Muscle layer of duodenum (tissue), 2 donors: ENCODE measurements around the gene TPD52L2.

Source experiments
- H3K27ac ChIP-seq: one replicate; pipeline ENCODE4 v1.7.0; 2013; ENCODE audit warnings: mild to moderate bottlenecking, low read length
- H3K27me3 ChIP-seq: one replicate; pipeline ENCODE4 v1.7.0; 2013; ENCODE audit warnings: low read depth, mild to moderate bottlenecking, control low read depth, low read length
- H3K36me3 ChIP-seq, 2 donors: one replicate each; pipeline ENCODE4 v1.7.0; 2013; ENCODE audit warnings: low read length in 2 of 2, control low read depth in 1 of 2, mild to moderate bottlenecking in 1 of 2; ENCODE audit not compliant: insufficient read depth in 2 of 2, control insufficient read depth in 1 of 2
- H3K4me1 ChIP-seq, 2 donors: one replicate each; pipeline ENCODE4 v1.7.0; 2013; ENCODE audit warnings: low read length in 2 of 2, mild to moderate bottlenecking in 2 of 2, control low read depth in 1 of 2, moderate library complexity in 1 of 2; ENCODE audit not compliant: insufficient read depth in 2 of 2, control insufficient read depth in 1 of 2
- H3K4me3 ChIP-seq, 2 donors: one replicate each; pipeline ENCODE4 v1.7.0; 2013; ENCODE audit warnings: low read length in 2 of 2, low read depth in 1 of 2, mild to moderate bottlenecking in 1 of 2
- H3K9me3 ChIP-seq, 2 donors: one replicate each; pipeline ENCODE4 v1.7.0; 2013; ENCODE audit warnings: low read length in 2 of 2, control low read depth in 1 of 2, mild to moderate bottlenecking in 1 of 2; ENCODE audit not compliant: control insufficient read depth in 1 of 2
- donor health status: healthy.

Gene TPD52L2

DNA sequence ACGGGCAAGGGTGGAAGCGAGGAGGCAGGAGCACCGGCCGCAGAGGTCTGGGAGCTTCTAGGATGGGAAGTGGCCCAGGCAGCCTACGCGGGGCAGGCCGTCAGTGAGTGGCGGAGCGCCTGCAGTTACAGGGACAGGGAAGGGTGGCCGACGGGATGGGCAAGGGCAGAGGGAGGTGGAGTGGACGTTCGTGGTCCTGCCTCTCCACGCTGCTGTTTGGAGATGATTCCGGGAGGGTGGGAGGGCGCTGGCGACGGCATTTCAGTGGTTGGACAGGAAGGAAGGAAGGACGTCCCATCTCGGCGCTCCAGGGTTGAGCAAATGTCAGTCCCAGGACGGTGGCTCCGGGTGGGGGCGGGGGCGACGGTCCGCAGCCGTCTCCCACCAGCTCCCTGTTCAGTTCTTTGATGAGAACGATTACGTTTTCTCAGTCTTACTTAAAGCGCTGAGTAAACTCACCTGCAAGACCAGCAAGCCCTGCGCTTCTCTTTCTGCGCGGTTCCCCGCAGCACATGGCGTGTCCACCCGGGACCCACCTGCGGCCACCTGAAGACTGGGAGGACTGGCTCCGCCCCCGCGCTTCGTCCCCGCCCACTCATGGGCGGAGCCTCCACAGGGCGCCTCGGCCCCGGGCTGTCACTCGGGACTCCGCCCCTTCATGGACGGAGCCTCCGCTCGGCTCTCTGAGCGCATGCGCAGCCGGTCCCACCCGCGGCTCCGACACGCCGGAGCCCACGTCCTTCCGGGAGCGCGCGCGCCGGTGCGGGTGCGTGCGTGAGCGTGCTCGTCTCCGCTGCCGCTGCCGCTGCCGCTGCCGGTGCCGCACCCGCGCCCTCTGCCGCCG, 29.5 kb downstream of the TPD52L2 start, which contains the start of gene DNAJC5:
TSS of gene DNAJC5 (plus strand) at position 769 of the 844 bp plus-strand sequence. CDS start 33,220 bp downstream, outside the sequence.
- Histone ChIP-seq H3K9me3 (no peaks in the 10 kb centered on the region), H3K4me3 (peak within 1 kb of the TSS; percentile 66 to 84), H3K36me3 (peaks cover 13 to 23% of the 10 kb centered on the region in 2 donors), H3K27me3 (no peaks in the 10 kb centered on the region), H3K4me1 (peaks cover 16 to 29% of the 10 kb centered on the region in 2 donors), H3K27ac (peak within 1 kb of the TSS; percentile 94)

DNA sequence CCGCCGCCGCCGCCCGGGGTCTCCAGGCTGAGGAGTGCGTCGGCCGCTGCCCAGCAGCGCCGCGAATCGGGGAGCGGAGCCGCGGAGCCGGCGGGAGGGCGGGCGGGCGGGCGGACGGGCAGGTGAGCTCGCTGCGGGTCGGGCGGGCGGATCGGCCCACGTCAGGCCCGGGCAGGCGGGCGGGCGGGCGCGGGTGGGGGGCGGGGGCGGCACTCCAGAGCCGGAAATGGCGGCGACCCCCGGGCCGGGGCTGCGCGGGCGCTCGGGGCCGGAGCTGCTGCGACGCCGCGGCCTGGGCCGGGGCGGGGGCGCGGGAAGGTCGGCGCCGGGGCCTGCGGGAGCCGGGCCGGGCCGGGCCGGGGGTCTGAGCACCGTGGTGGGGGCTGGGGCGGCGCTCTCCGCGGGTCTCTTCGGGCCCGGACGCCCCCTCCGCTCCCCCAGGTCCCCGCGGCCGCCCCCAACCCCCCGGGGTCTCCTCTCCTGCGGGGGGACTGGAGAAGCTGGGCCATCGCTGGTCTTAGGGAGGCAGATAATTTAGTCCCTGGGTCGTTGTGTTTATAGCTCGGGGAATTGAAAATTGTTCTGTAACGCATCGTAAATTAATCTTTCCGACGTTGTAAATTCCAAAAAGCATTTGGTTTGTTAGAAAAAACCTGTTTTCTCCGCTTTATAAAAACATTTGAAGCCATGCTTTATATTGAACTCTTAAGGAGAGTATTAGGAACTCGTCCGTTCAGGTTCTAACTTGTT, 30.3 kb downstream of the TPD52L2 start:
- no peaks in the 10 kb centered on the region for H3K9me3 ChIP-seq
- peak overlapping the region; percentile 62 to 84 for H3K4me3 ChIP-seq
- peaks cover 5 to 15% of the 10 kb centered on the region in 2 donors for H3K36me3 ChIP-seq
- H3K27me3 ChIP-seq = no peaks in the 10 kb centered on the region
- H3K27ac ChIP-seq = peak overlapping the region; percentile 94
- peaks cover 16 to 32% of the 10 kb centered on the region in 2 donors for H3K4me1 ChIP-seq

DNA sequence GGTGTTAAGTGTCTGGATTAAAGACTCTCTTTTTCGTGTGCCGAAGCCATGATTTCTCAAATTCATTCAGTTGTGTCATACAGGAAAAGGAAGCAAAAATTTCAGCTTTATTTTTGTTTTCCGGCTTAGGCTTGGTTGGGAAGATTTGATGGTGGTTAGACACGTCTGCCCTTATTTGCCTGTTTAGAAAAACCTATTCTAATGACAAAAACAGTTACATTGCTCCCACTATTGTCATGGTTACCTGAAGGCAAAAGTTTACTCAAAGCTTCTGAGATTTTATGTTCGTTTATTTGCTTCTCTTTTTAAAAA, 30.8 kb downstream of the TPD52L2 start:
- H3K4me1 ChIP-seq = peaks cover 16 to 32% of the 10 kb centered on the region in 2 donors
- H3K27me3 ChIP-seq = no peaks in the 10 kb centered on the region
- H3K27ac ChIP-seq = peak overlapping the region; percentile 94
- H3K4me3 ChIP-seq = peak overlapping the region; percentile 62 to 84
- peaks cover 0 to 10% of the 10 kb centered on the region in 2 donors for H3K36me3 ChIP-seq
- no peaks in the 10 kb centered on the region for H3K9me3 ChIP-seq

DNA sequence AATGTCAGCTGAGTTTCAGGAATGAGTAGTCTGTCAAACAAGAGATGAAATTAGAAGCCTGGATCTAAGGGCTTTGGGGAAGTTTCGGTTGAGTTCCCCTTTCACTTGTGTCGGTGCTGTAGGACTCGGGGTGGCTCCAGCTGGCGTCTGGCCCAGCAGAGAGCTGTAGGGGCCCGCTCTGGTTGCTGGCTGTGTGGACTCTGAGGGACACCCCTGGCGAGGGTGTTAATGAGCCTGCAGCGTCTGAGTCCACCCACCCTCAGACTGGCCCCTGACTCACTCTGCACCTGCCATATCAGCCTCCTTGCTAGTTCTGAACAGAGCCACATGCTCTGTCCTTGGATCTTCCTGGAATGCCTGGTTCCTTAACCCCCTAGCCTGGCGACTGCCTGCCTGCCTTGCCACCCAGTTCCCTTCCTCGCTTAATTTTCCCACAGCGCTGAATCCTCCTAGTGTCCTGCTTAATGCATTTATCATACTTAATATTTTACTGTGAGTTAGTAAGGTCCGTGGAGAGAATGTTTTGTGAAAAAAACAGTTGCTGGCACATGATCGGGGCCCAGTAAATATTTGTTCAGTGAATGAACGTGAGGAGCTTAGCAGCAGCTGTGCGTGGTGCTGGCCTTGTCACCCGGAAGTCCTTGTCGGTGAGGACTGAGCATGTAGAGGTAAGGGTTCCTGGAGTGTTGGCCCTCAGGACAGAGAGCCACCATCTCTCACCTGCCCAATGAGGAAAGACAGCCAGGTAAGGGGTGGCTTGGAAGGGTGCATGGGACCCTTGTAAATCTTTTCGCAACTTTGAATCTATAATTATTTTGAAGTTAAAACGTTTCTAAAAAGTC, 31.4 kb downstream of the TPD52L2 start:
- Histone ChIP-seq H3K4me1 (peaks cover 16 to 32% of the 10 kb centered on the region in 2 donors), H3K36me3 (peaks cover 0 to 4% of the 10 kb centered on the region in 2 donors), H3K9me3 (no peaks in the 10 kb centered on the region)

GRCh38 chr20:63897978-63898561, 33.0 kb downstream of the TPD52L2 start:
- H3K27ac ChIP-seq = no peak overlapping the region
- H3K4me3 ChIP-seq = no peak overlapping the region
- H3K36me3 ChIP-seq = no peaks in the 10 kb centered on the region
- H3K9me3 ChIP-seq = no peaks in the 10 kb centered on the region
- H3K4me1 ChIP-seq = peaks cover 16 to 32% of the 10 kb centered on the region in 2 donors
- H3K27me3 ChIP-seq = no peaks in the 10 kb centered on the region

More for the DNA sequence above, 31.4 kb downstream of the TPD52L2 start:
- Histone ChIP-seq H3K27ac (peak overlapping the region; percentile 94), H3K4me3 (peak overlapping the region; percentile 62 to 84), H3K27me3 (no peaks in the 10 kb centered on the region)

- H3K27ac ChIP-seq = no peak overlapping the region
- no peaks in the 10 kb centered on the region for H3K36me3 ChIP-seq
- no peaks in the 10 kb centered on the region for H3K9me3 ChIP-seq
- no peak overlapping the region for H3K4me3 ChIP-seq
- peaks cover 16 to 30% of the 10 kb centered on the region in 2 donors for H3K4me1 ChIP-seq
- no peaks in the 10 kb centered on the region for H3K27me3 ChIP-seq
These were observed 34.0 kb downstream of the TPD52L2 start for GRCh38 chr20:63898882-63899558.

DNA sequence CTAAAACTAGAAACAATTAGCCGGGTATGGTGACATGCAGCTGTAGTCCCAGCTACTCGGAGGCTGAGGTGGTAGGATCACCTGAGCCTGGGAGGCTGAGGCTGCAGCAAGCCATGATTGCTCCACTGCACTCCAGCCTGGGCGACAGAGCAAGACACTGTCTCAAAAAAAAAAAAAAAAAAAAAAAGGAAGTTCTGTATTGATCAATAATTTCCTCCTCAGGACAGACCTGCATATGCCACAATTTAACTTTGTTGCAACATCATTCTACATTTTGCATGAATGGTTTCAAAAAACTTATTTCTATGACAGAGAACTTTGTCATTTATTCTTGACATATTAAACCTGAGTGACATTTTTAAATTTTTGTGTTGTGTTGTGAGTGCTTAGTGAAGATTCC, 35.3 kb downstream of the TPD52L2 start:
- H3K9me3 ChIP-seq = no peaks in the 10 kb centered on the region
- H3K4me1 ChIP-seq = peaks cover 16 to 27% of the 10 kb centered on the region in 2 donors
- H3K36me3 ChIP-seq = no peaks in the 10 kb centered on the region
- H3K4me3 ChIP-seq = no peak overlapping the region
- no peaks in the 10 kb centered on the region for H3K27me3 ChIP-seq
- no peak overlapping the region for H3K27ac ChIP-seq

DNA sequence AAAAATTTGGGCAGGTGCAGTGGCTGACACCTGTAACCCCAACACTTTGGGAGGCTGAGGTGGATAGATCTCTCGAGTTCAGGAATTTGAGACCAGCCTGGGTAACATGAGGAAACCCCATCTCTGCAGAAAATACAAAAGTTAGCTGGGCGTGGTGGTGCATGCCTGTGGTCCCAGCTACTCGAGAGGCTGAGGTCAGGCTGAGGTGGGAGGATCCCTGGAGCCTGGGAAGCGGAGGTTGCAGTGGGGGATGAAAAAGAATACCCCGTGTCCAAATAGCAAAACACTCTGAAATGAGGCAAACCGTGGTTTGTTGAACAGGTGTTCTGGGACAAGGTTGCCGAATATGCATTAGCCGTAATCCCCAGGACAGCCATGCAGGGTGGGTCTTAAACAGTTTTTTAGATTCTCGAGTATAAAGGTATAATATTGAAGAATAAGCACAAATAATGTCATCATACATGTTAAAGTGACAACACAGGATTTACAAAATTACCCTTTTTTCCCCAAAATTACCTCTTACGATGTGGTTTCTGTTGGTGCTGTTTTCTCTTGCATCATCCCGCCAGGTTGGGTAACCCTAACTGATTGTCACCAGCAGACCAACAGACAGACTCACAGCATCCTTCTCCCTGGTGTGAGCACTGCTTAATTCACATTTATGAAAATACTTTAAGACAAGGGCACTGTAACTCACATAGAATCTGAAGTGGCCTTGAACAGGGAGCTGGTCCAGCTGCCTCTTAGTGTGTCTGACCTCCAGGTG, 38.9 kb downstream of the TPD52L2 start:
- Histone ChIP-seq H3K4me3 (no peak overlapping the region), H3K9me3 (no peaks in the 10 kb centered on the region), H3K27ac (no peak overlapping the region), H3K4me1 (peaks cover 3 to 6% of the 10 kb centered on the region in 2 donors), H3K27me3 (no peaks in the 10 kb centered on the region), H3K36me3 (no peaks in the 10 kb centered on the region)

- Histone ChIP-seq H3K4me3 (no peak overlapping the region), H3K4me1 (peaks cover 5 to 6% of the 10 kb centered on the region in 2 donors), H3K27ac (no peak overlapping the region)
These were observed 43.1 kb downstream of the TPD52L2 start for GRCh38 chr20:63908008-63908682.

More at GRCh38 chr20:63908008-63908682, 43.1 kb downstream of the TPD52L2 start:
- H3K9me3 ChIP-seq = no peaks in the 10 kb centered on the region
- no peaks in the 10 kb centered on the region for H3K27me3 ChIP-seq
- H3K36me3 ChIP-seq = no peaks in the 10 kb centered on the region
